LNCaP clone FGC (cell line): ENCODE measurements around the gene RNF214.

Source experiments
- DNase-seq: peaks from one replicate; pipeline ENCODE4 v3.0.0-alpha.2; 2011; ENCODE audit warnings: low read depth
- H3K4me3 ChIP-seq: 2 replicates; pipeline ENCODE4 v1.5.1; 2011; ENCODE audit warnings: mild to moderate bottlenecking, low read depth, low read length, control low read depth
- TF ChIP-seq, protein P1 (sequence below): IDR thresholded peaks from 2 replicates; pipeline ENCODE4 v1.5.1; 2012; ENCODE audit warnings: mild to moderate bottlenecking; ENCODE audit not compliant: control insufficient read depth, insufficient read depth; ENCODE audit errors: extremely low read depth

The RNF214 gene

DNA sequence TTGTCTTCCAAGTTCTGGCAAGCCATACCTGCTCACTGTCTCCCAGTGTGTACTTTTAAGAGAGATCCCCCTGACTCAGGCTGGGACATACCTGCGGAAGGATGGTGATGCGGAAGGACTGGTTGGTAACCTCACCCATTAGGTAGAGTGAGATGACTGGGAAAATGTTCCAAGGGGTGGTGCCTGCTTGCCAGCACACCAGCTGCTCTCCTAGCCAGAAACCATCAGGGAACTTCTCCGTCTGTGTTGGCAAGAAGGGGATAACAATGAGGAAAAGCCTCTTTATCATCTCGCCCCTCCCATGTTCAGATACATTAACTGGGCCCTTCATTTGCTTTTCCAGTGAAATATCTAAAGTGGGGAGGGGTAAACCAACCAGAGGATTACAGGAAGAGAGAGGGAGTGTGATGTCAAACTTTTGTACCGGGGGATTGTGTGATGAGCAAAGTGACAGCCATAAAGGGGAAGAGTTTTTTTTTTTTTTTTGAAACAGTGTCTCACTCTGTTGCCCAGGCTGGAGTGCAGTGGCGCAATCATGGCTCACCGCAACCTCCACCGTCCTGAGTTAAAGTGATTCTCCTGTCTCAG, 58.4 kb downstream of the RNF214 start, which contains the start of gene BACE1-AS:
BACE1-AS (plus strand) TSS at position 538 of the 588 bp plus-strand sequence.
- TF ChIP-seq, protein P1, sequence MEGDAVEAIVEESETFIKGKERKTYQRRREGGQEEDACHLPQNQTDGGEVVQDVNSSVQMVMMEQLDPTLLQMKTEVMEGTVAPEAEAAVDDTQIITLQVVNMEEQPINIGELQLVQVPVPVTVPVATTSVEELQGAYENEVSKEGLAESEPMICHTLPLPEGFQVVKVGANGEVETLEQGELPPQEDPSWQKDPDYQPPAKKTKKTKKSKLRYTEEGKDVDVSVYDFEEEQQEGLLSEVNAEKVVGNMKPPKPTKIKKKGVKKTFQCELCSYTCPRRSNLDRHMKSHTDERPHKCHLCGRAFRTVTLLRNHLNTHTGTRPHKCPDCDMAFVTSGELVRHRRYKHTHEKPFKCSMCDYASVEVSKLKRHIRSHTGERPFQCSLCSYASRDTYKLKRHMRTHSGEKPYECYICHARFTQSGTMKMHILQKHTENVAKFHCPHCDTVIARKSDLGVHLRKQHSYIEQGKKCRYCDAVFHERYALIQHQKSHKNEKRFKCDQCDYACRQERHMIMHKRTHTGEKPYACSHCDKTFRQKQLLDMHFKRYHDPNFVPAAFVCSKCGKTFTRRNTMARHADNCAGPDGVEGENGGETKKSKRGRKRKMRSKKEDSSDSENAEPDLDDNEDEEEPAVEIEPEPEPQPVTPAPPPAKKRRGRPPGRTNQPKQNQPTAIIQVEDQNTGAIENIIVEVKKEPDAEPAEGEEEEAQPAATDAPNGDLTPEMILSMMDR = no peak
- no peak for DNase-seq
- H3K4me3 ChIP-seq = no peak within 1 kb of the TSS

DNA sequence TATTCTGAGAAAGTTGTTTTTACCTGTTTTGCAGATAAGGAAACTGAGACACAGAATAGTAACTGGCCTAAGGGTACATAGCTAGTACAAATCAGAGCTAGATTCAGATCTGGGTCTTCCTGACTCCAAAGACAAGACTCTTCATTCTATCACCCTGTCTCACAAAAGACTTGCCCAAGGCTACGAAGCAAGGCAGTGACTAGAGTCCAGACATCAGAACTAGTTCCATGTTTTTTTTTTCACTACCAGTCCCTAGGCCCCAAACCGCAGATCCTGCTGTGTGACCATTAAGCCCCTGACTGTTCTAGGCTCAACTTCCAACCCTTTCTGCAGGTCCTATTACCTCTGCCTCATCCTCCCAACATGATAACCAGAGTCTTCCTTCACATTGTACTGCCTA, 60.1 kb downstream of the RNF214 start:
- no peak overlapping the region for H3K4me3 ChIP-seq
- DNase-seq = no peak
- TF ChIP-seq, protein P1 = no peak

DNA sequence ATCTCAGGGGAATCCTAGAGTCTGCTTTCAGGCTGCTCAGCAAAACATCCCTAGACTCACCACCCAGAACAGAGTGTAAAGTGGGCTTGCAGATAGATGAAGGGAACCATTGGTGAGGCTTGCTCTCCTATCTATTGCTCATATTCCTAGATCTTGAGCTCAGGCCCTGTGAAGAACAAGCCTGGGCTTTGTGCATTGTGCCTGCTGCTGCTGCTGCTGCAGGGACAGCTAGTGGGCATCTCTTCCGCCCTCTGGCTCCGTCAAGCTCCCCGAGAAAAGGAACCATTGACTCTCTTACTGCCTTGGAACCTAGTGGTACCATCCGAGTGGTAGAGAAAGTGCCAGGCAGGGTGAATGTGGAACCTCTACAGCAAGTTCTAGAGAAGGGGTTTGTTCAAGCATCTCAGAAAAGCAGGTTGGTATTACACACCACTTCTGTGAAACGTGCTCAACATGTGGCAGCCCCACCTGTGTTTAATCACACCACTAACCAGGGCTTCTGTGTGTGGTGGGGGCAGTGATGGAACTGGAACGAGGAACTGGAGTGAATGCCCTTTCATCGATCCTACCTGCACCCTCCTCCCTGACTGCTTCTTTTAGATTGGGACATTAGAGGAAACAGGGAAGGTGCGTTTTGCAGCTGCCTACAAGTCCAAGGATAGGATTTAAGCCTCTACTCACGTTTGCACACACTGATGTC, 63.1 kb downstream of the RNF214 start:
- TF ChIP-seq, protein P1 = no peak
- no peak overlapping the region for H3K4me3 ChIP-seq
- DNase-seq = no peak

DNA sequence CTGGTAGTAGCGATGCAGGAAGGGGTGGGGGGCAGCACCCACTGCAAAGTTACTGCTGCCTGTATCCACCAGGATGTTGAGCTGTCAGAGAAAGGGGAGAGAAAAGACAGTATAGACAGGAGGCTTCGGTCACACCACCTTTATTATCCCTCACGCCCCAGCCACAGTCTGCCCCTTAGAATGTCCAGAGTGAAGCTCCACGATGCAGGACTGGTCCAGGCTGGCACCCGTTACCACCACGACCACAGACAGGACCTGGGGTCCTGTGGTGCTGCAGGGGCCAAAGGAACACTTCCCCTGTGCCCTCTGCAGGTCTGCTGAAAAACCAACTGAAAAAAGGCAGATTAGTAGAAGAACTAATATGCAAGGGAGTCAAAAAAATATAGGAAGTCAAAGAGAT, 64.4 kb downstream of the RNF214 start:
- DNase-seq = no peak
- no peak overlapping the region for H3K4me3 ChIP-seq
- TF ChIP-seq, protein P1 = no peak

DNA sequence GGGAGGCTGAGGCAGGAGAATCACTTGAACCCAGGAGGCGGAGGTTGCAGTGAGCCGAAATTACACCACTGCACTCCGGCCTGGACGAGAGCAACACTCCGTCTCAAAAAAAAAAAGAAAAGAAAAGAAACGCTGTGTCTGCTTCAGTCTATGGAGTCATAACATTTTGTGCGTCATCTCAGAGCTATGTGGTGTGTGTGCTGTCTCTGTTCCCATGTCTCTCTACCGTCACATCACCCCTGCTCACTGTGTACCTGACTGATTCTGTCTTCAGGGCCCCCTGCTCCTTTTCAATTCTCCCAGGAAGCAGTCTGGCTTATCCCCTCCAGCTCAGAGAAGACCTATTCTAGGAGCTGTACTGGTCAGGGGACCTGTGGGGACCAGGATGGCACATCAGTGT, 65.7 kb downstream of the RNF214 start:
- H3K4me3 ChIP-seq = no peak overlapping the region
- TF ChIP-seq, protein P1 = no peak
- DNase-seq = no peak

DNA sequence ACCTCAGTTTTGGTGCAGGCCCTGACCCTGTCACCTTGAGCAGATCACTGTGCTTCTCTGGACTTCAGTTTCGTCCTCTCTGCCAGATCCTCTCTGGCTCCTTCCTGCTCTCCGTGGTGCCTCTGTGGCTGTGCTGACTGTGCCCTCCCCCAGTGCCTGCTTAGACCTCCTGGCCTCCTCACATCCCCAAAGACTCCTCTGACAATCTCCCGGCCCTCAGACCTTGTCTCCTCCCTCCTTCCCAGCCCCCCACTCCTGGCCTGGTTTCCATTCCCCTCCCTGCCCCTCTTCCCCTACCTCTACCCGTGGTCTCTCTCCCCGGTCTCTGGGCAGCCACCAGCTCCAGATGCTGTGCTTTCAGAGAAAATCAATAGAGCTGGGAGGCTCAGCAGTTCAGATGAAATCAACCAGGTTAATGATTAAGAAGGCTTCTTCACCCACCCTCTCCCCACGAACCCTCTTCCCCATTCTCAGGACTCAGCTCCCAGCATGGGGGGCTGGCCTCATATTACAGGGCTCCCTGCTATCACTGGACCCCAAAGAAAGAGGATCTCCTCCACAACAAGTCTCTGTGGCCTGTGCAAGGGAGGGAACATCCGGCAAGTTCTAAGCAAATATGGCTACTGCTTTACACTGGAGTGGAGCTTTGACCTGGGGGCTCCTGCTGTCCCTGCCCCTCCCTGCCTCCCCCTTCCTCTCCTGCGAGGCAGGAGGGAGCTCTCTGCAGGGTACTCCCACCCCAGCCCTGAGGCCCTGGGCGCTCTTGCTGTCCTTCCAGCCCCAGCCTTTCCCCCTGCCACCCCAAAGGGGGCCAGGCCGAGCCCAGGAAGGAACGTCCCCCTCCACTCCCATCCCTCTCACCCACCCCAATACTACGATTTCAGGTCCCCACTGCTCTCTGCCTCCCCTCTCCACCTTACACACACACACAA, 67.1 kb downstream of the RNF214 start:
- H3K4me3 ChIP-seq = no peak overlapping the region
- no peak for DNase-seq

More for the DNA sequence above, 67.1 kb downstream of the RNF214 start:
- TF ChIP-seq, protein P1 = no peak
